HAP-1 (cell line): ENCODE results near the gene DDA1.
A peak's percentile ranks its signal among the peaks of the same experiment; 100 is the strongest.

Experiments
- DNase-seq, 2 experiments: peaks; one replicate each; pipeline ENCODE4 v3.0.0-alpha.2; 2016 to 2020; ENCODE audit warnings: low spot score in 2 of 2
- H3K27me3 ChIP-seq: fragments of 250-450 bp; sonication (Bioruptor Pico); 2 replicates; pipeline ENCODE4 v1.5.1; 2020; ENCODE audit warnings: low read depth, mild to moderate bottlenecking, moderate library complexity
- H3K36me3 ChIP-seq: fragments of 250-450 bp; sonication (Bioruptor Pico); replicated peaks from 2 replicates; pipeline ENCODE4 v1.5.1; 2020; ENCODE audit warnings: mild to moderate bottlenecking
- H3K4me1 ChIP-seq: fragments of 250-450 bp; sonication (Bioruptor Pico); 2 replicates; pipeline ENCODE4 v1.5.1; 2020; ENCODE audit warnings: mild to moderate bottlenecking
- H3K4me3 ChIP-seq: fragments of 250-450 bp; sonication (Bioruptor Pico); 2 replicates; pipeline ENCODE4 v1.5.1; 2020; ENCODE audit warnings: mild to moderate bottlenecking, moderate library complexity
- H3K9me3 ChIP-seq: fragments of 250-450 bp; sonication (Bioruptor Pico); 2 replicates; pipeline ENCODE4 v1.5.1; 2020; ENCODE audit warnings: mild to moderate bottlenecking, moderate library complexity
- in situ Hi-C: fragments of 300-500 bp; cut with MboI; formaldehyde crosslinking; loops from 3 replicates; pipeline ENCODE4 v1.14.3; 2020; ENCODE audit warnings: low sequenced_read_pairs, inconsistent platforms, mixed read lengths

The DDA1 gene

GRCh38 chr19:17325881-17326594 is 16.7 kb downstream of the DDA1 start:
- no peaks in the 10 kb centered on the region for H3K9me3 ChIP-seq
- H3K4me1 ChIP-seq = no peaks in the 10 kb centered on the region
- H3K27me3 ChIP-seq = no peaks in the 10 kb centered on the region
- H3K36me3 ChIP-seq = peaks cover 13% of the 10 kb centered on the region
- DNase-seq = no peak
- in situ Hi-C loops = no loop called here
- no peak overlapping the region for H3K4me3 ChIP-seq

- in situ Hi-C loops = no loop called here
- H3K27me3 ChIP-seq = no peaks in the 10 kb centered on the region
- no peak overlapping the region for H3K4me3 ChIP-seq
- H3K4me1 ChIP-seq = no peaks in the 10 kb centered on the region
- H3K36me3 ChIP-seq = peaks cover 9% of the 10 kb centered on the region
- no peaks in the 10 kb centered on the region for H3K9me3 ChIP-seq
- no peak for DNase-seq
Observed at GRCh38 chr19:17326595-17326966, 17.2 kb downstream of the DDA1 start.

GRCh38 chr19:17327068-17327653 is 17.8 kb downstream of the DDA1 start:
- Histone ChIP-seq H3K4me1 (no peaks in the 10 kb centered on the region), H3K9me3 (no peaks in the 10 kb centered on the region), H3K36me3 (peaks cover 7% of the 10 kb centered on the region), H3K27me3 (no peaks in the 10 kb centered on the region), H3K4me3 (no peak overlapping the region)
- no peak for DNase-seq
- in situ Hi-C loops = no loop called here

GRCh38 chr19:17327654-17328516 is 18.5 kb downstream of the DDA1 start:
- in situ Hi-C loops = no loop called here
- DNase-seq = peak in 1 of 2 experiments; percentile 53
- Histone ChIP-seq H3K4me3 (no peak overlapping the region), H3K4me1 (no peaks in the 10 kb centered on the region), H3K9me3 (no peaks in the 10 kb centered on the region), H3K27me3 (no peaks in the 10 kb centered on the region), H3K36me3 (0 out of 2 replicates have a peak, but pooled peaks cover 7% of the 10 kb centered on the region)

- no peak for DNase-seq
- H3K36me3 ChIP-seq = 0 out of 2 replicates have a peak, but pooled peaks cover 7% of the 10 kb centered on the region
- H3K27me3 ChIP-seq = no peaks in the 10 kb centered on the region
- no peaks in the 10 kb centered on the region for H3K4me1 ChIP-seq
- in situ Hi-C loops = no loop called here
- H3K4me3 ChIP-seq = no peak overlapping the region
- H3K9me3 ChIP-seq = no peaks in the 10 kb centered on the region
Observed at GRCh38 chr19:17328517-17329365, 19.4 kb downstream of the DDA1 start.

GRCh38 chr19:17329366-17330261 is 20.3 kb downstream of the DDA1 start:
- in situ Hi-C loops = no loop called here
- H3K36me3 ChIP-seq = 0 out of 2 replicates have a peak, but pooled peaks cover 7% of the 10 kb centered on the region
- no peak for DNase-seq
- H3K9me3 ChIP-seq = no peaks in the 10 kb centered on the region
- no peak overlapping the region for H3K4me3 ChIP-seq
- no peaks in the 10 kb centered on the region for H3K27me3 ChIP-seq
- no peaks in the 10 kb centered on the region for H3K4me1 ChIP-seq

GRCh38 chr19:17330262-17331044 is 21.1 kb downstream of the DDA1 start:
- Histone ChIP-seq H3K27me3 (no peaks in the 10 kb centered on the region), H3K36me3 (0 out of 2 replicates have a peak, but pooled peaks cover 4% of the 10 kb centered on the region), H3K4me1 (peaks cover 5% of the 10 kb centered on the region), H3K9me3 (no peaks in the 10 kb centered on the region), H3K4me3 (no peak overlapping the region)
- DNase-seq = no peak
- in situ Hi-C loops = no loop called here

- in situ Hi-C loops = no loop called here
- no peak for DNase-seq
- peaks cover 8% of the 10 kb centered on the region for H3K4me1 ChIP-seq
- no peaks in the 10 kb centered on the region for H3K27me3 ChIP-seq
- no peaks in the 10 kb centered on the region for H3K9me3 ChIP-seq
- H3K4me3 ChIP-seq = no peak overlapping the region
- 0 out of 2 replicates have a peak, but pooled peaks cover 4% of the 10 kb centered on the region for H3K36me3 ChIP-seq
Observed at GRCh38 chr19:17331045-17331558, 21.7 kb downstream of the DDA1 start.

- Histone ChIP-seq H3K9me3 (no peaks in the 10 kb centered on the region), H3K36me3 (0 out of 2 replicates have a peak, but pooled peaks cover 2% of the 10 kb centered on the region), H3K4me3 (no peak overlapping the region), H3K27me3 (no peaks in the 10 kb centered on the region), H3K4me1 (peaks cover 8% of the 10 kb centered on the region)
- in situ Hi-C loops = no loop called here
- DNase-seq = no peak
Observed at GRCh38 chr19:17332360-17332676, 23.0 kb downstream of the DDA1 start.

- Histone ChIP-seq H3K27me3 (no peaks in the 10 kb centered on the region), H3K36me3 (no peaks in the 10 kb centered on the region), H3K4me1 (peaks cover 8% of the 10 kb centered on the region), H3K4me3 (no peak overlapping the region), H3K9me3 (no peaks in the 10 kb centered on the region)
- in situ Hi-C loops = no loop called here
- DNase-seq = peak; percentile 66 to 92
Observed at GRCh38 chr19:17332677-17333581, 23.6 kb downstream of the DDA1 start.
